ENCODE measurements around the gene ACAD10. TPM values are rescaled to one million over a fixed set of nuclear protein-coding genes. Genes with fewer than 3 reads are reported as not detected.

ACAD10 gene
- total and polyA plus RNA-seq, 2 of the 13 experiments (the other 11 are each of a cell fraction or from before 2014, with no cell fraction given), result 15.2 to 16.3 TPM

GRCh38 chr12:111753144-111753881 lies 67.5 kb downstream of the ACAD10 start (continued):
- 0 out of 2 replicates have a peak, but pooled peaks have one; percentile 26 for TF ChIP-seq ZNF770 (CRISPR knock-in tag; IDR thresholded peaks at IDR 0.05)
- 0 out of 2 replicates have a peak, but pooled peaks have one; percentile 23 for TF ChIP-seq ZBED4 (CRISPR knock-in tag; IDR thresholded peaks at IDR 0.05; ENCODE audit: borderline replicate concordance)
- no peak for TF ChIP-seq ZFP36L1 (CRISPR knock-in tag; IDR thresholded peaks at IDR 0.05)
- TF ChIP-seq ZNF766 (CRISPR knock-in tag; IDR thresholded peaks at IDR 0.05; ENCODE audit: borderline replicate concordance), result no peak
- peak; percentile 35; the same call in 1 of the 2 replicates for TF ChIP-seq SAP130 (CRISPR knock-in tag; IDR thresholded peaks at IDR 0.05; ENCODE audit: low read depth)
- TF ChIP-seq AGO2 (optimal IDR thresholded peaks at IDR 0.05; ENCODE audit: low read depth, low read length), result peak; percentile 53
- no peak for TF ChIP-seq NKX3-1 (CRISPR knock-in tag; IDR thresholded peaks at IDR 0.05)
- TF ChIP-seq TBX2 (CRISPR knock-in tag; IDR thresholded peaks at IDR 0.05; ENCODE audit: borderline replicate concordance), result 0 out of 2 replicates have a peak, but pooled peaks have one; percentile 18
- no peak for TF ChIP-seq ONECUT2 (CRISPR knock-in tag; IDR thresholded peaks at IDR 0.05)
- peak; percentile 57; the same call in 1 of the 2 replicates for TF ChIP-seq ZNF335 (CRISPR knock-in tag; IDR thresholded peaks at IDR 0.05)
- no peak for TF ChIP-seq STAT6 (CRISPR knock-in tag; IDR thresholded peaks at IDR 0.05; ENCODE audit: borderline replicate concordance)
- 0 out of 2 replicates have a peak, but pooled peaks have one; percentile 30 for TF ChIP-seq MXD4 (CRISPR knock-in tag; IDR thresholded peaks at IDR 0.05)
- TF ChIP-seq ZNF792 (CRISPR knock-in tag; IDR thresholded peaks at IDR 0.05), result no peak
- no peak for TF ChIP-seq PCBP1 (IDR thresholded peaks at IDR 0.05; ENCODE audit: borderline replicate concordance, low read depth, low read length)
- peak; percentile 68 for TF ChIP-seq ZNF580 (CRISPR knock-in tag; IDR thresholded peaks at IDR 0.05; ENCODE audit: borderline replicate concordance, low read depth)
- no peak for TF ChIP-seq JUNB (CRISPR knock-in tag; IDR thresholded peaks at IDR 0.05; ENCODE audit: borderline replicate concordance)
- 0 out of 2 replicates have a peak, but pooled peaks have one; percentile 40 for TF ChIP-seq ZNF230 (CRISPR knock-in tag; IDR thresholded peaks at IDR 0.05)
- no peak for TF ChIP-seq TCF7L2 (IDR thresholded peaks at IDR 0.05; ENCODE audit: low read depth, low read length)
- TF ChIP-seq SRSF9 (IDR thresholded peaks at IDR 0.05; ENCODE audit: borderline replicate concordance, insufficient read depth, low read depth, low read length, poor library complexity, severe bottlenecking), result no peak

Data from HepG2 (cell line).